Measurements from ENCODE around the gene FOXL3.
"Not testable (repeated sequence)": the region's sequence is repeated elsewhere in the genome, so short reads cannot be mapped to it uniquely, and the experiment has no call there.

The FOXL3 gene

GRCh38 chr7:255038-255435 is 34.9 kb upstream of the FOXL3 start:
- no peak for DNase-seq (ENCODE audit: low read depth)

- DNase-seq (ENCODE audit: low read depth) = no peak
Observed at GRCh38 chr7:255721-256361, 34.1 kb upstream of the FOXL3 start.

GRCh38 chr7:256461-256940 is 33.5 kb upstream of the FOXL3 start:
- DNase-seq (ENCODE audit: low read depth) = no peak

- DNase-seq (ENCODE audit: low read depth) = no peak
Observed at GRCh38 chr7:256981-257646, 32.9 kb upstream of the FOXL3 start.

- DNase-seq (ENCODE audit: low read depth) = no peak
Observed at GRCh38 chr7:257647-257992, 32.4 kb upstream of the FOXL3 start.

GRCh38 chr7:258476-259190 is 31.3 kb upstream of the FOXL3 start:
- no peak for DNase-seq (ENCODE audit: low read depth)

- no peak for DNase-seq (ENCODE audit: low read depth)
Observed at GRCh38 chr7:259191-259505, 30.8 kb upstream of the FOXL3 start.

GRCh38 chr7:259751-260405 is 30.1 kb upstream of the FOXL3 start:
- no peak for DNase-seq (ENCODE audit: low read depth)

GRCh38 chr7:260441-261281 is 29.3 kb upstream of the FOXL3 start:
- DNase-seq (ENCODE audit: low read depth) = no peak

- no peak for DNase-seq (ENCODE audit: low read depth)
Observed at GRCh38 chr7:261341-262250, 28.4 kb upstream of the FOXL3 start.

- no peak for DNase-seq (ENCODE audit: low read depth)
Observed at GRCh38 chr7:262251-262572, 27.8 kb upstream of the FOXL3 start.

- DNase-seq (ENCODE audit: low read depth) = not testable (repeated sequence)
Observed at GRCh38 chr7:262631-263311, 27.2 kb upstream of the FOXL3 start.

GRCh38 chr7:263483-264351 is 26.3 kb upstream of the FOXL3 start:
- DNase-seq (ENCODE audit: low read depth) = not testable (repeated sequence)

- DNase-seq (ENCODE audit: low read depth) = no peak
Observed at GRCh38 chr7:264541-265191, 25.3 kb upstream of the FOXL3 start.

- no peak for DNase-seq (ENCODE audit: low read depth)
Observed at GRCh38 chr7:265192-265997, 24.6 kb upstream of the FOXL3 start.

GRCh38 chr7:265998-266850 is 23.7 kb upstream of the FOXL3 start:
- DNase-seq (ENCODE audit: low read depth) = no peak
